SK-N-SH treated with all-trans-retinoic acid at 6 μM for 48 hours (cell line): Measurements from ENCODE around the gene GARNL3.

Source experiments
- ATAC-seq: fragments of 200-7000 bp; cut with Tn5 transposase; 3 replicates; pipeline ENCODE4 v1.9.1; 2020; ENCODE audit warnings: mild to moderate bottlenecking, moderate library complexity
- ARNTL ChIP-seq: fragments of 450-650 bp; formaldehyde crosslinking; IDR thresholded peaks from 2 replicates; pipeline ENCODE4 v1.5.0; 2020; ENCODE audit warnings: low read depth, mild to moderate bottlenecking, moderate library complexity, borderline replicate concordance
- BACH2 ChIP-seq: fragments of 250-450 bp; sonication (Bioruptor Pico); IDR thresholded peaks from 2 replicates; pipeline ENCODE4 v1.9.0; 2021; ENCODE audit warnings: mild to moderate bottlenecking, borderline replicate concordance
- CREB5 ChIP-seq: fragments of 250-450 bp; sonication (Bioruptor Pico); IDR thresholded peaks from 2 replicates; pipeline ENCODE4 v1.5.1; 2020; ENCODE audit warnings: low read depth, mild to moderate bottlenecking, moderate library complexity
- CSDC2 ChIP-seq: fragments of 250-450 bp; sonication (Bioruptor Pico); IDR thresholded peaks from 2 replicates; pipeline ENCODE4 v1.5.0; 2020; ENCODE audit warnings: mild to moderate bottlenecking, moderate library complexity
- CSRNP3 ChIP-seq: fragments of 250-450 bp; sonication (Bioruptor Pico); IDR thresholded peaks from 2 replicates; pipeline ENCODE4 v1.5.1; 2021; ENCODE audit warnings: mild to moderate bottlenecking, moderate library complexity
- ESRRG ChIP-seq: fragments of 250-450 bp; sonication (Bioruptor Pico); IDR thresholded peaks from 2 replicates; pipeline ENCODE4 v1.6.1; 2021; ENCODE audit warnings: mild to moderate bottlenecking
- GLIS3 ChIP-seq: fragments of 250-450 bp; sonication (Bioruptor Pico); IDR thresholded peaks from 2 replicates; pipeline ENCODE4 v1.5.0; 2020; ENCODE audit warnings: mild to moderate bottlenecking, moderate library complexity
- ISL1 ChIP-seq: fragments of 250-450 bp; sonication (Bioruptor Pico); IDR thresholded peaks from 2 replicates; pipeline ENCODE4 v2.1.2; 2022; ENCODE audit warnings: mild to moderate bottlenecking, moderate library complexity
- OSR1 ChIP-seq: fragments of 250-450 bp; sonication (Bioruptor Pico); IDR thresholded peaks from 2 replicates; pipeline ENCODE4 v1.8.0; 2022; ENCODE audit warnings: moderate library complexity, mild to moderate bottlenecking, inconsistent platforms
- PATZ1 ChIP-seq: fragments of 250-450 bp; sonication (Bioruptor Pico); IDR thresholded peaks from 2 replicates; pipeline ENCODE4 v1.8.0; 2020; ENCODE audit warnings: mild to moderate bottlenecking, moderate library complexity, borderline replicate concordance
- POU6F1 ChIP-seq: fragments of 250-450 bp; sonication (Bioruptor Pico); IDR thresholded peaks from 2 replicates; pipeline ENCODE4 v1.8.0; 2021; ENCODE audit warnings: low read depth, mild to moderate bottlenecking, moderate library complexity, borderline replicate concordance
- PPARA ChIP-seq: fragments of 250-450 bp; sonication (Bioruptor Pico); IDR thresholded peaks from 2 replicates; pipeline ENCODE4 v1.5.0; 2020; ENCODE audit warnings: mild to moderate bottlenecking, borderline replicate concordance
- RARB ChIP-seq: fragments of 250-450 bp; sonication (Bioruptor Pico); IDR thresholded peaks from 2 replicates; pipeline ENCODE4 v1.8.0; 2021; ENCODE audit warnings: mild to moderate bottlenecking, moderate library complexity
- SNAI2 ChIP-seq: fragments of 250-450 bp; sonication (Bioruptor Pico); IDR thresholded peaks from 2 replicates; pipeline ENCODE4 v1.5.0; 2020; ENCODE audit warnings: mild to moderate bottlenecking, moderate library complexity
- TCF4 ChIP-seq: fragments of 250-450 bp; sonication (Bioruptor Pico); IDR thresholded peaks from 2 replicates; pipeline ENCODE4 v1.8.0; 2021; ENCODE audit warnings: mild to moderate bottlenecking, moderate library complexity, borderline replicate concordance
- TOX ChIP-seq: fragments of 250-450 bp; sonication (Bioruptor Pico); IDR thresholded peaks from 2 replicates; pipeline ENCODE4 v1.8.0; 2021; ENCODE audit warnings: mild to moderate bottlenecking, moderate library complexity, borderline replicate concordance
- TSHZ2 ChIP-seq: fragments of 250-450 bp; sonication (Bioruptor Pico); IDR thresholded peaks from 2 replicates; pipeline ENCODE4 v1.5.0; 2020; ENCODE audit warnings: mild to moderate bottlenecking, moderate library complexity
- ZC3H10 ChIP-seq: fragments of 250-450 bp; sonication (Bioruptor Pico); IDR thresholded peaks from 2 replicates; pipeline ENCODE4 v1.5.1; 2021; ENCODE audit warnings: mild to moderate bottlenecking, moderate library complexity
- ZFP3 ChIP-seq: fragments of 250-450 bp; sonication (Bioruptor Pico); IDR thresholded peaks from 2 replicates; pipeline ENCODE4 v1.5.0; 2020; ENCODE audit warnings: mild to moderate bottlenecking, moderate library complexity
- ZFP30 ChIP-seq: fragments of 450-650 bp; formaldehyde crosslinking; IDR thresholded peaks from 2 replicates; pipeline ENCODE4 v1.5.0; 2022; ENCODE audit warnings: mild to moderate bottlenecking, moderate library complexity
- ZNF565 ChIP-seq: fragments of 450-650 bp; formaldehyde crosslinking; conservative IDR thresholded peaks from 2 replicates; pipeline ENCODE4 v1.5.0; 2020; ENCODE audit warnings: low read depth, mild to moderate bottlenecking, moderate library complexity
- ZNF8 ChIP-seq: fragments of 450-650 bp; formaldehyde crosslinking; IDR thresholded peaks from 2 replicates; pipeline ENCODE4 v1.5.0; 2020; ENCODE audit warnings: mild to moderate bottlenecking, moderate library complexity

Gene GARNL3

DNA sequence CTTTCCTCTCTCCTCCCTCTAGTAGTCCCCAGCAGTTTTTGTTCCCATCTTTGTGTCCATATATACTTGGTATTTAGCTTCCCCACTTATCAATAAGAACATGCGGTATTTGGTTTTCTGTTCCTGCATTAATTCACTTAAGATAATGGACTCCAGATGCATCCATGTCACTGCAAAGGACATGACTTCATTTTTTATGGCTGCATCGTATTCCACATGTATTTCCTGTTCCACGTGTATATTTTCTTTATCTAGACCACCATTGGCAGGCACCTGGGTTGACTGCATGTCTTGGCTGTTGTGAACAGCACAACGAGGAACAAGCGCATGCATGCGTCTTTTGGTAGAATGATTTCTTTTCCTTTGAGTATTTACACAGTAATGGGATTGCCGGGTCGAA, 165.8 kb downstream of the GARNL3 start (continued):
- no peak for TF ChIP-seq OSR1
- no peak for TF ChIP-seq ZC3H10

GRCh38 chr9:127437497-127438264, 173.1 kb downstream of the GARNL3 start:
- TF ChIP-seq PPARA (CRISPR knock-in tag), result no peak
- no peak for TF ChIP-seq ZFP30 (CRISPR knock-in tag)
- no peak for TF ChIP-seq CSDC2 (CRISPR knock-in tag)
- no peak for TF ChIP-seq GLIS3
- TF ChIP-seq ZFP3 (CRISPR knock-in tag), result no peak
- TF ChIP-seq CSRNP3, result no peak
- no peak for TF ChIP-seq TCF4 (CRISPR knock-in tag)
- no peak for TF ChIP-seq ESRRG
- no peak for TF ChIP-seq POU6F1 (CRISPR knock-in tag)
- no peak for TF ChIP-seq OSR1
- no peak for TF ChIP-seq CREB5 (CRISPR knock-in tag)
- TF ChIP-seq ARNTL (CRISPR knock-in tag), result no peak
- no peak for TF ChIP-seq BACH2
- no peak for TF ChIP-seq RARB
- TF ChIP-seq ISL1, result no peak
- TF ChIP-seq TOX (CRISPR knock-in tag), result no peak
- TF ChIP-seq ZNF8 (CRISPR knock-in tag), result no peak
- no peak for TF ChIP-seq PATZ1 (CRISPR knock-in tag)
- no peak for TF ChIP-seq TSHZ2 (CRISPR knock-in tag)

DNA sequence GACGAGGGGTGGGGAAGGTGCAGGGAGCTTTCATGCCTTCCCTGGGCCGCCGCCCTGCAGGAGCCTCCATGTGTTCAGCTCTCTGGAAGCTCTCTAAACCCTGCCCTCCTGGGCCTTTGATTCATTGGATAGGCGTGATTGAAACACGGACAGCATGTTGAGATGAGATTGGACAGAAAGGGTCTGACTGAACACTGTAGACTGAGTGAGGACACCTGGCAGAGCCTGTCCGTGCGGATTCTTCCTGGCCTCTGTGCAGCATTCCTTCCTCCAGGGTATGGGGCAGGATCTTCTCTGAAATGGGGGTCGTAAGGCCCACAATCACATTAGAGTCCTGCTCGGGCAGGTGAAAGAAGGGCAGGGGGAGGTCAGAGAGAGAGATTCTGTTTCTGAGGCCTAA, 173.8 kb downstream of the GARNL3 start:
- TF ChIP-seq OSR1, result no peak
- TF ChIP-seq CSDC2 (CRISPR knock-in tag), result no peak
- no peak for TF ChIP-seq TOX (CRISPR knock-in tag)
- no peak for TF ChIP-seq ARNTL (CRISPR knock-in tag)
- TF ChIP-seq TCF4 (CRISPR knock-in tag), result no peak
- no peak for TF ChIP-seq RARB
- no peak for TF ChIP-seq ZFP30 (CRISPR knock-in tag)
- no peak for TF ChIP-seq ESRRG
- TF ChIP-seq BACH2, result no peak
- no peak for TF ChIP-seq POU6F1 (CRISPR knock-in tag)
- no peak for TF ChIP-seq ZC3H10
- TF ChIP-seq SNAI2, result no peak
- TF ChIP-seq ZFP3 (CRISPR knock-in tag), result no peak
- TF ChIP-seq PPARA (CRISPR knock-in tag), result no peak
- no peak for TF ChIP-seq CREB5 (CRISPR knock-in tag)
- TF ChIP-seq CSRNP3, result no peak
- no peak for TF ChIP-seq ZNF565
- no peak for ATAC-seq

More at GRCh38 chr9:127437497-127438264, 173.1 kb downstream of the GARNL3 start:
- ATAC-seq, result no peak
